ENCODE measurements around the gene CCDC40. TPM values are rescaled to one million over a fixed set of nuclear protein-coding genes. Genes with fewer than 3 reads are reported as not detected.

The CCDC40 gene
- total and polyA plus RNA-seq, 8 donors, result 0.61 to 56.2 (median 3.8) TPM

DNA sequence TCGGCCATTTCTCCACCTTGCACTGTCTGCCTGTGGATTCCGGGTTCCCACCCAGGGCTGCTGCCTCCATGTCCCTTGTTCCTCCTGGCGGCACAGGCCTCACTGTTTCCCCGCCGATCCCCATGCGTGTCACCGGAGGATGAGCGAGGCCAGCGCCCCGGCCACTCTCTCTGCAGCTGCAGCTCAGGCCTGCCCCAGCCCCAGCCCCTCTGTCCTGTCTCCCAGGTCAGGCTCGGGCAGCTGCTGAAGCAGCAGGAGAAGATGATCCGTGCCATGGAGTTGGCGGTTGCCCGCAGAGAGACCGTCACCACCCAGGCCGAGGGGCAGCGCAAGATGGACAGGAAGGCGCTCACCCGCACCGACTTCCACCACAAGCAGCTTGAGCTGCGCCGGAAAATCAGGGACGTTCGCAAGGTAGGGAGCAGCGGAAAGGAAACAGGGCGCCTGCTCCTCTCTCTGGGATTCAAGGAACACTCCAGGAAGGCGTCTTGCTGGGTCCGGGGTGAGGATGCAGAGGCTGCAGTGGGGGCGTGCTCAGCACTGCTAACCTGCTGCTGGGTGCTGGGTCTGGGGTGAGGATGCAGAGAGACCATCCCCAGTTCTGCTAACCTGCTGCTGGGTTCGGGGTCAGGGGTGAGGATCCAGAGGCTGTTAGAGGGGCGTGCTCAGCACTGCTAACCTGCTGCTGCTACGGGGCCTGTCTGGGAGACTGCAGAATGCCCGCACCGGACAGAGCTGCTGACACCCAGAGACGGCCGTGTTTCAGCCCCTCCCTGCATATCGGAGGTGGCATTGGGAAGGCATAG is 58.8 kb downstream of the CCDC40 start:
- DNase-seq, result peak in 1 of 2 donors; percentile 3
- H3K4me3 ChIP-seq, result no peak overlapping the region
- H3K9me3 ChIP-seq, result no peaks in the 10 kb centered on the region
- TF ChIP-seq POLR2A (IDR thresholded peaks at IDR 0.05) (no peak), POLR2AphosphoS5 (IDR thresholded peaks at IDR 0.05) (no peak), EP300 (IDR thresholded peaks at IDR 0.05) (no peak)
- TF ChIP-seq, protein P1, sequence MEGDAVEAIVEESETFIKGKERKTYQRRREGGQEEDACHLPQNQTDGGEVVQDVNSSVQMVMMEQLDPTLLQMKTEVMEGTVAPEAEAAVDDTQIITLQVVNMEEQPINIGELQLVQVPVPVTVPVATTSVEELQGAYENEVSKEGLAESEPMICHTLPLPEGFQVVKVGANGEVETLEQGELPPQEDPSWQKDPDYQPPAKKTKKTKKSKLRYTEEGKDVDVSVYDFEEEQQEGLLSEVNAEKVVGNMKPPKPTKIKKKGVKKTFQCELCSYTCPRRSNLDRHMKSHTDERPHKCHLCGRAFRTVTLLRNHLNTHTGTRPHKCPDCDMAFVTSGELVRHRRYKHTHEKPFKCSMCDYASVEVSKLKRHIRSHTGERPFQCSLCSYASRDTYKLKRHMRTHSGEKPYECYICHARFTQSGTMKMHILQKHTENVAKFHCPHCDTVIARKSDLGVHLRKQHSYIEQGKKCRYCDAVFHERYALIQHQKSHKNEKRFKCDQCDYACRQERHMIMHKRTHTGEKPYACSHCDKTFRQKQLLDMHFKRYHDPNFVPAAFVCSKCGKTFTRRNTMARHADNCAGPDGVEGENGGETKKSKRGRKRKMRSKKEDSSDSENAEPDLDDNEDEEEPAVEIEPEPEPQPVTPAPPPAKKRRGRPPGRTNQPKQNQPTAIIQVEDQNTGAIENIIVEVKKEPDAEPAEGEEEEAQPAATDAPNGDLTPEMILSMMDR (IDR thresholded peaks at IDR 0.05), result no peak
- 85 to 89% (median 87%) methylated on average over 29 to 37 of the region's 37 CpGs for WGBS, 5 donors
- peaks cover 0 to 6% (median 0%) of the 10 kb centered on the region in 4 donors for H3K36me3 ChIP-seq
- intact Hi-C loops (cut with DNase I; ENCODE audit: low total_unique reads), result no loop called here
- no peaks in the 10 kb centered on the region for H3K27me3 ChIP-seq
- H3K4me1 ChIP-seq, result peaks cover 0 to under 1% (median under 1%) of the 10 kb centered on the region in 4 donors
- no peak overlapping the region for H3K27ac ChIP-seq

DNA sequence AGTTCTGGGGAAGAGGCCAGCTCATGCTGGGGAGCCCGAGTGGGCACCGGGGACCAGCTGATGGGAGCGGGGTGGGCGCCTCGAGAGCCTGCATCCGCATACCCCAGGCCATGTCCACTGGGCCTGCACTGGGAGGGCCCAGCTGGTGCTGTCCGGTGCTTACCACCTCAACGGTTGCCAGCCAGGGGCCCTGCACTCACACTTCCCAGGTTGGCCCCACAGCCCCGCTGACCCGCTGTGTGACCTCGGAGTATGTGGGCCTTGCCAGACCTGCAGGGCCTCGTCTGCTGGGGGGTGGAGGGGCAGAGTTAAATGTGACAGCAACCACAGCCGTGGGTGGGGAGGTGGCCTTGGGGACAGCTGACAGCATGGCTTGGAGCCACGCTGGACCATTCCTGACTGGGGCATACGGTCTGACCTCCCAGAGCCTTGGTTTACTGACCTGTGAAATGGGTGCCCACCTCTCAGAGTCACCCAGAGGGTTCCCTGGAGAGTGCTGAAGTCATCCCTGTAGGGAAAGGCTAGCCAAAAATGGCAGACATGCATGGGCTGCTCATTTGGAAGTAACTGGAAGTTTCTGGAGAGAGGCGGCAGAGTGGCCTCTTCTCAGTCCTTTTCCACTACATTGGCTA is 59.5 kb downstream of the CCDC40 start:
- no peak for TF ChIP-seq EP300 (IDR thresholded peaks at IDR 0.05)
- TF ChIP-seq POLR2A (IDR thresholded peaks at IDR 0.05), result no peak
- TF ChIP-seq POLR2AphosphoS5 (IDR thresholded peaks at IDR 0.05), result no peak
- TF ChIP-seq, protein P1 (IDR thresholded peaks at IDR 0.05), result no peak
- Histone ChIP-seq H3K27ac (no peak overlapping the region), H3K4me3 (no peak overlapping the region), H3K4me1 (peaks cover 0 to 7% (median 2%) of the 10 kb centered on the region in 4 donors), H3K9me3 (no peaks in the 10 kb centered on the region), H3K36me3 (no peaks in the 10 kb centered on the region), H3K27me3 (no peaks in the 10 kb centered on the region)
- intact Hi-C loops (cut with DNase I; ENCODE audit: low total_unique reads), result no loop called here
- 85 to 89% (median 87%) methylated on average over 9 to 16 of the region's 16 CpGs for WGBS, 5 donors
- DNase-seq, result peak in 1 of 2 donors; percentile 3

DNA sequence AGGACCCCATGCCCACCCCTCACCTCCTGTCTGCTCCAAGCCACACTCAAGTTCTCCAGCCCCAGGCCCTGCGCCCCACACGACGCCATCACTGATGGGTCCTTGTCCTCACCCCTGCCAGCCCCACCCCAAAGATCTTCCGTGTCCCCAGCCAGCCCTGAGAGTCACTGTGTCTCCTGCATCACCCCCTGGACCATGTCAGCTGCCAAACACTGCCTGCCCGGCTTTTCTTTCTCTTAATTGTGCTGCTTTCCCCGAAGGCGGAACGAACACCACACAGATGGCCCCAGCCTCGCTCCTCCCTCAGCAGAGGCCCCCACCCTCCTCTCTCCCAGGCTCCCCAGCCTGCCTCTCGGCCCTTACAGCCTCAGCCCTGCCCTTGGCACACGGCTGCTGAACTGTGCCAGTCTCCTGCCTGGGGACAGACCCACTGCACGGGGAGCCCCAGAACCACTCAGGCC is 60.1 kb downstream of the CCDC40 start:
- 71 to 79% (median 77%) methylated on average over 12 of the region's 12 CpGs for WGBS, 5 donors
- DNase-seq, result peak in 1 of 2 donors; percentile 47
- no peak for TF ChIP-seq EP300 (IDR thresholded peaks at IDR 0.05)
- TF ChIP-seq, protein P1 (IDR thresholded peaks at IDR 0.05), result no peak
- intact Hi-C loops (cut with DNase I; ENCODE audit: low total_unique reads), result no loop called here
- no peak overlapping the region for H3K4me3 ChIP-seq
- no peak overlapping the region for H3K27ac ChIP-seq
- no peaks in the 10 kb centered on the region for H3K9me3 ChIP-seq
- peaks cover 0 to 9% (median 2%) of the 10 kb centered on the region in 4 donors for H3K4me1 ChIP-seq
- H3K36me3 ChIP-seq, result no peaks in the 10 kb centered on the region
- H3K27me3 ChIP-seq, result no peaks in the 10 kb centered on the region

DNA sequence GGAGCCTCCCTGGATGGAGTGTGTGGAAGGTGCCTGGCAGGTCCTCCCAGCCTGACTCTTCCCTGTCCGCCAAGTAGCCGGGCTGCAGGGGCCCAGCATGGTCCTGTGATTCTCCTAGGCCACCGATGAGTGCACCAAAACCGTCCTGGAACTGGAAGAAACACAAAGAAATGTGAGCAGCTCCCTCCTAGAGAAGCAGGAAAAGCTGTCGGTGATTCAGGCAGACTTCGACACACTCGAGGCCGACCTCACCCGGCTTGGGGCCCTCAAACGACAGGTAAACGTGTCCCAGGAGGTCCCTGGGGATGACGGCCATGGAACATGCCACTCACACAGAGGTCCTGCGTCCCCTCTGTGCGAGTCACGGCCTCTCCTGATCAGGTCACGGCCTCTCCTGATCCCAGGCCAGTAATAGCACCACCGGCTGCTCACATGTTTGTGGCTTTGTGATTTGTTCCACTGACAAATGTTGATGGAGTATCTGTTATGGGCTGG is 60.7 kb downstream of the CCDC40 start:
- 80 to 88% (median 84%) methylated on average over 5 to 17 of the region's 17 CpGs for WGBS, 5 donors
- peak in 1 of 2 donors; percentile 1 for DNase-seq
- Histone ChIP-seq H3K9me3 (no peaks in the 10 kb centered on the region), H3K27me3 (no peaks in the 10 kb centered on the region), H3K4me3 (no peak overlapping the region), H3K4me1 (peaks cover 4 to 13% (median 6%) of the 10 kb centered on the region in 4 donors), H3K36me3 (no peaks in the 10 kb centered on the region), H3K27ac (no peak overlapping the region)
- no peak for TF ChIP-seq EP300 (IDR thresholded peaks at IDR 0.05)
- no peak for TF ChIP-seq POLR2A (IDR thresholded peaks at IDR 0.05)
- TF ChIP-seq, protein P1 (IDR thresholded peaks at IDR 0.05), result no peak
- TF ChIP-seq POLR2AphosphoS5 (IDR thresholded peaks at IDR 0.05), result no peak
- intact Hi-C loops (cut with DNase I; ENCODE audit: low total_unique reads), result no loop called here

Measured in stomach (tissue), 9 donors.